Spleen (tissue), 7 donors: ENCODE data around the gene RNASE13.

Experiments used
- CTCF ChIP-seq, 11 experiments: fragments of 200-600 bp in 7 of 11; fragments of 450-650 bp in 4 of 11; sonication (generic) in 4 of 11; IDR thresholded peaks in 8 of 11; conservative IDR thresholded peaks in 3 of 11; 1 replicate in 7 of 11; 2 replicates in 4 of 11; pipeline versions ENCODE4 v1.4.0 to v1.8.0; 2016 to 2021; ENCODE audit warnings: antibody characterized with exemption in 11 of 11, inconsistent platforms in 4 of 11, mild to moderate bottlenecking in 1 of 11
- POLR2AphosphoS5 ChIP-seq, 3 donors: sonication (generic); formaldehyde crosslinking; IDR thresholded peaks; one replicate each; pipeline ENCODE4 v1.5.1; 2017; ENCODE audit warnings: antibody characterized with exemption in 3 of 3
- donor health status: DM: no; HTN: no; CAD: no; lungs with moderate emphysema.
- donor health status: DM: no; HTN: no; CAD: no.
- donor health status: DM: no; HTN: no; CAD: no.

GRCh38 chr14:21061347-21061668 is 26.7 kb upstream of the RNASE13 start:
- TF ChIP-seq POLR2AphosphoS5 (IDR thresholded peaks at IDR 0.05) (no peak), CTCF (IDR thresholded peaks at IDR 0.05 in 8 of 11, conservative IDR thresholded peaks at IDR 0.05 in 3 of 11) (no peak)
